IPS-18a (cell line): ENCODE results near the gene FAM78B.

Experiments
- H3K27ac ChIP-seq: one replicate; pipeline ENCODE4 v1.5.1; 2013; ENCODE audit warnings: low read length
- H3K27me3 ChIP-seq: one replicate; pipeline ENCODE4 v1.6.1; 2013; ENCODE audit warnings: mild to moderate bottlenecking, low read length; ENCODE audit not compliant: control insufficient read depth, insufficient read depth
- H3K36me3 ChIP-seq: one replicate; pipeline ENCODE4 v1.6.1; 2013; ENCODE audit warnings: low read depth, low read length; ENCODE audit not compliant: control insufficient read depth
- H3K4me1 ChIP-seq: one replicate; pipeline ENCODE4 v1.6.1; 2013; ENCODE audit warnings: low read depth, low read length; ENCODE audit not compliant: control insufficient read depth
- H3K4me3 ChIP-seq: one replicate; pipeline ENCODE4 v1.5.1; 2013; ENCODE audit warnings: low read length
- H3K9ac ChIP-seq: one replicate; pipeline ENCODE4 v1.6.1; 2013; ENCODE audit warnings: mild to moderate bottlenecking, low read length, moderate library complexity
- H3K9me3 ChIP-seq: one replicate; pipeline ENCODE4 v1.6.1; 2013; ENCODE audit warnings: low read depth, low read length; ENCODE audit not compliant: control insufficient read depth

FAM78B gene

GRCh38 chr1:166114419-166114818 lies 52.4 kb downstream of the FAM78B start:
- Histone ChIP-seq H3K9me3 (no peaks in the 10 kb centered on the region), H3K36me3 (no peaks in the 10 kb centered on the region), H3K4me1 (no peaks in the 10 kb centered on the region), H3K27me3 (no peaks in the 10 kb centered on the region), H3K4me3 (no peak overlapping the region), H3K9ac (no peak overlapping the region), H3K27ac (no peak overlapping the region)

GRCh38 chr1:166113630-166114029 lies 53.2 kb downstream of the FAM78B start:
- Histone ChIP-seq H3K4me3 (no peak overlapping the region), H3K27me3 (no peaks in the 10 kb centered on the region), H3K4me1 (no peaks in the 10 kb centered on the region), H3K9me3 (no peaks in the 10 kb centered on the region), H3K9ac (no peak overlapping the region), H3K36me3 (no peaks in the 10 kb centered on the region), H3K27ac (no peak overlapping the region)

- Histone ChIP-seq H3K9ac (no peak overlapping the region), H3K36me3 (no peaks in the 10 kb centered on the region), H3K27me3 (no peaks in the 10 kb centered on the region), H3K4me3 (no peak overlapping the region), H3K4me1 (no peaks in the 10 kb centered on the region), H3K9me3 (no peaks in the 10 kb centered on the region), H3K27ac (no peak overlapping the region)
Measured at GRCh38 chr1:166113031-166113430, 53.8 kb downstream of the FAM78B start.

GRCh38 chr1:166112425-166112824 lies 54.4 kb downstream of the FAM78B start:
- Histone ChIP-seq H3K9ac (no peak overlapping the region), H3K27me3 (no peaks in the 10 kb centered on the region), H3K4me3 (no peak overlapping the region), H3K4me1 (no peaks in the 10 kb centered on the region), H3K27ac (no peak overlapping the region), H3K9me3 (no peaks in the 10 kb centered on the region), H3K36me3 (no peaks in the 10 kb centered on the region)

- no peaks in the 10 kb centered on the region for H3K9me3 ChIP-seq
Measured at GRCh38 chr1:166111430-166111829, 55.4 kb downstream of the FAM78B start.

GRCh38 chr1:166090244-166090643 lies 76.6 kb downstream of the FAM78B start:
- no peak overlapping the region for H3K27ac ChIP-seq
- no peak overlapping the region for H3K4me3 ChIP-seq
- H3K9me3 ChIP-seq, result no peaks in the 10 kb centered on the region
- H3K9ac ChIP-seq, result no peak overlapping the region
- no peaks in the 10 kb centered on the region for H3K4me1 ChIP-seq
- H3K36me3 ChIP-seq, result no peaks in the 10 kb centered on the region
- H3K27me3 ChIP-seq, result no peaks in the 10 kb centered on the region

More at GRCh38 chr1:166111430-166111829, 55.4 kb downstream of the FAM78B start:
- H3K36me3 ChIP-seq, result no peaks in the 10 kb centered on the region
- H3K4me3 ChIP-seq, result no peak overlapping the region
- no peak overlapping the region for H3K9ac ChIP-seq
- no peaks in the 10 kb centered on the region for H3K4me1 ChIP-seq
- H3K27me3 ChIP-seq, result no peaks in the 10 kb centered on the region
- no peak overlapping the region for H3K27ac ChIP-seq

GRCh38 chr1:166089804-166090203 lies 77.0 kb downstream of the FAM78B start:
- H3K36me3 ChIP-seq, result no peaks in the 10 kb centered on the region
- H3K9me3 ChIP-seq, result no peaks in the 10 kb centered on the region
- no peak overlapping the region for H3K4me3 ChIP-seq
- no peak overlapping the region for H3K9ac ChIP-seq
- no peaks in the 10 kb centered on the region for H3K27me3 ChIP-seq
- H3K4me1 ChIP-seq, result no peaks in the 10 kb centered on the region
- no peak overlapping the region for H3K27ac ChIP-seq

- Histone ChIP-seq H3K4me1 (no peaks in the 10 kb centered on the region), H3K4me3 (no peak overlapping the region), H3K9ac (no peak overlapping the region), H3K27me3 (no peaks in the 10 kb centered on the region), H3K9me3 (no peaks in the 10 kb centered on the region), H3K36me3 (no peaks in the 10 kb centered on the region), H3K27ac (no peak overlapping the region)
Measured at GRCh38 chr1:166088572-166088955, 78.2 kb downstream of the FAM78B start.

GRCh38 chr1:166087734-166088571 lies 78.8 kb downstream of the FAM78B start:
- no peaks in the 10 kb centered on the region for H3K9me3 ChIP-seq
- no peak overlapping the region for H3K9ac ChIP-seq
- H3K27me3 ChIP-seq, result no peaks in the 10 kb centered on the region
- H3K4me3 ChIP-seq, result no peak overlapping the region
- H3K36me3 ChIP-seq, result no peaks in the 10 kb centered on the region
- H3K27ac ChIP-seq, result no peak overlapping the region
- H3K4me1 ChIP-seq, result no peaks in the 10 kb centered on the region

GRCh38 chr1:166086113-166086883 lies 80.5 kb downstream of the FAM78B start:
- no peaks in the 10 kb centered on the region for H3K36me3 ChIP-seq
- no peak overlapping the region for H3K27ac ChIP-seq
- no peaks in the 10 kb centered on the region for H3K4me1 ChIP-seq
- H3K9me3 ChIP-seq, result no peaks in the 10 kb centered on the region
- H3K27me3 ChIP-seq, result no peaks in the 10 kb centered on the region
- no peak overlapping the region for H3K9ac ChIP-seq
- H3K4me3 ChIP-seq, result no peak overlapping the region

- Histone ChIP-seq H3K27ac (no peak overlapping the region), H3K4me1 (no peaks in the 10 kb centered on the region), H3K4me3 (no peak overlapping the region), H3K9me3 (no peaks in the 10 kb centered on the region), H3K36me3 (no peaks in the 10 kb centered on the region), H3K27me3 (no peaks in the 10 kb centered on the region), H3K9ac (no peak overlapping the region)
Measured at GRCh38 chr1:166084613-166085012, 82.2 kb downstream of the FAM78B start.
